HG03066 (cell line): ENCODE measurements around the gene TMEM45A.
A peak's percentile ranks its signal among the peaks of the same experiment; 100 is the strongest.

Experiments used
- ATAC-seq: cut with Tn5 transposase; IDR thresholded peaks from one replicate; pipeline ENCODE4 v1.9.1; 2021; ENCODE audit warnings: low read depth; ENCODE audit not compliant: unreplicated experiment

TMEM45A gene

DNA sequence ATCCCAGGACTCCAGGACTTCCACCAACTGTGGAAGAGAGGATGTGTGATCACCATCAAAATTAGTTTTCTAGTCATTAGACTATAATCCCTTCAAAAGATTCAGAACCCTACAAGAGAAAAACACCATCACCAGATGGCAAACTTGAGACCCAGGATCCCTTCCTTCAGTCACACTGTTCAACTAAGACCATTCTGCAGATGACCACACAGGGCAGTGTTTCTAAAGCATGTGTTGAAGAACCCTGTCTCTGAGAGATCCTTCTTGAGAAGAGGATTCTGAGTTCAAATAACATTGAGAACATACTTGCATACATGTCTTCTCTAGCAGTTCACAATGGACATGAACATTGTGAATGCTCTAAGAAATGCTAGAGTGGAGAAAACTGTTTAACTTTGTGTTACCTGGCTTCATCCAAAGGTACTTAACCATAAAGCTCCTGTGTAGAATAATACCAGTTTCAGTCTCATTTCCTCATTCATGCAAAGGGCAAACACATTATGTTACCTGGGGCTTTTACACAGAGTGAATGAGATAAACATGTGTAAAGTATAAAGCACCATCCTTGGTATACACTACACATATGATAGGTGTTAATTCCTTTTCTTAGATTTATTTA, 114.6 kb downstream of the TMEM45A start:
- peak; percentile 68 for ATAC-seq

DNA sequence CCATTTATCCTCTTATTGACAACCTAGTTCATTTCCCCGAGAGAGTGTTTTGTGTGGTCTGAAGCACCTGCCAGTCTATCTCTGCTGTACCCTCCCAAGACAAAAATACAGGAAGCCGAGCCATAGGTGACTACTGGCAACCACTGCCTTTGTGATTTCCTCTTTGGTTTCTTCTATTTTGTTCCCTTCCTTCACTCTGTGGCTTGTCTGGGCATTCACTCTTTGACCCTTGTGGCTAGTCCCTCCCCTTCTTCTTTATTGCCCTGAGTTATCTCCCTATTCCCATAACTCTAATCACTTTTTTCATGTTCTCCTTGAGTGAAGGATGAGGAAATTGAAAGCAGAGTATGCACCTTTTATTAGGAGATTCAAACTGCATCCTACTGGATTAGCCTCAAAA, 116.9 kb downstream of the TMEM45A start, which contains the start of gene ADGRG7:
ADGRG7 (plus strand) TSS at position 297 of the 400 bp plus-strand sequence. CDS start 256 bp downstream, outside the sequence.
- ATAC-seq: no peak

DNA sequence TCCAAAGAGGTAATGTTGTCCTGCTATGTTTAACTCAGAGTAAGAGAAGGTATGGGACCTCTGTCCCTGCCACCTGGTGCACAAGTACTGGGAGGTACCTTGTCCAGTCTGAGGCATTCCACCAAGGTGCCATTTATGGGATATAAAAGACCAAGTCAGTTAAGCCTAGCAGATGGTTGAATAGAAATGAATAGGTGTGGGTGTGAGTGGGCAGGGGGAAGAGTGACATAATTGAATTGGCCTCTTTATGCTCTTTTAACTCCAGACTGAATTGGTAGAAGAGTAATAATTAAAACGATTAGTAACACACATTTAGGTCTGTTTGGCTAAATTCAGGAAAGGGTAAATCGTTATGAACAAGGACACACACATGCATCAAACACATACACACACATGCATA, 117.5 kb downstream of the TMEM45A start:
- no peak for ATAC-seq

DNA sequence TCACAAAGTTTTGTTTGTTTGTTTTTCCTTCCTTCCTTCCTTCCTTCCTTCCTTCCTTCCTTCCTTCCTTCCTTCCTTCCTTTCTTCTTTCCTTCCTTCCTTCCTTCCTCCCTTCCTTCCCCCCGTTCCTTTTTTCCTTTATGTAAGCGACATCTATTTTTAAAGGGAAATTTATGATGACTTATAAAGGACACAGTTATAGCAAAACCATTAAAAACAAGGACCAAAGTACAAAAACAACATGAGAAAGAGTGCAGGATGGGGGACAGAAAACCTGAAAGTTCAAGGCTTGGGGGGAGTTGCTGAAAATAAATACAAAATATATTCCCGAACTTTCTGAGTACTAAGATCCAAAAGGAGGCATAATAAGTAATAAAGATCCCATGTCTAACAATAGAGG, 118.8 kb downstream of the TMEM45A start:
- ATAC-seq: no peak

DNA sequence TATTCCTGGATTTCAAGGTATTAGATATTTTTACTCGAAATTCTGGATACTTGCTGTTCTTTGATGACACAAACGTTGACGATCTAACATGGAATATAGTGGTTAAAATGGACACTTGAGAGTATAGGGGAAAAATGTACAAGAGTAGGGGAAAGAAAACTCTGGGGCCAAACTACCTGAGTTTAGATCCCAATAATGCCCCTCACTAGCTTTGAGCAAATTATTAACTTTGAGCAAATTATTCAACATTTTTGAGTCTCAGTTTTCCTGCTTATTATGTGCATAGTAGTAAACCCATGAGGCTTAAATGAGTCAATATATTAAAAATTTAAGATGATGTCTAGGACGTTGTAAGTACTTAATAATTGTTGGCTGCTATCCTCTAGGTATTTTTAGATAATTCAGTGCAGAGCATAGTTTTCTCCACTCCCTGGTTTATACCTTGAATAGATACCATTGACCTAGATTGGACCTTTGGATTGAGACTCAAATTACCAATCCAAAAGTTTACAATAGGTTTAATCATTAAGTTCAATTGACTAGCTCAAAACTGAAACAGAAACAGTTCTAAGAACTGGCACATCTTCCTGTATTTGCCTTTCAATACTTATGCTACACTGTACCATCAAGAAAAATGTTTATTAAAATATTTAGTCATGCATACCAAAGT, 121.4 kb downstream of the TMEM45A start:
- ATAC-seq: no peak

DNA sequence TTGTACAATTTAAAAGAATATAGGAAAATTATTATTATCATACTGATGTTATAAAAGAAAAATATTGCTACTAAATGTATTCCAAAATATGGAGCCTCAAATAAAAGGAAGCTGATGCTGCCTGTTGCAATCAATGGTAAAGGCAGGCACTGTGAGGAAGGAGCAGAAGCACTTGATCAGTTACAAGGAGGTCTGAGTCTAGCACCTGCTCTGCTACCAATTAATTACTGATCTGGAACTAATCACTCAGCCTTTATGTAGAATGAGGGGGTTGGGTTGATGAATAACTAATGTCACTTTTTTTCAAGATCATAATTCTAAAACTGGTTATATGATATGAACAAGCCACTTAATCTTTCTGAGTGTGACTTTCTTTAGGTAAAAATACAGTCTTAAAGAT, 122.5 kb downstream of the TMEM45A start:
- ATAC-seq: no peak

DNA sequence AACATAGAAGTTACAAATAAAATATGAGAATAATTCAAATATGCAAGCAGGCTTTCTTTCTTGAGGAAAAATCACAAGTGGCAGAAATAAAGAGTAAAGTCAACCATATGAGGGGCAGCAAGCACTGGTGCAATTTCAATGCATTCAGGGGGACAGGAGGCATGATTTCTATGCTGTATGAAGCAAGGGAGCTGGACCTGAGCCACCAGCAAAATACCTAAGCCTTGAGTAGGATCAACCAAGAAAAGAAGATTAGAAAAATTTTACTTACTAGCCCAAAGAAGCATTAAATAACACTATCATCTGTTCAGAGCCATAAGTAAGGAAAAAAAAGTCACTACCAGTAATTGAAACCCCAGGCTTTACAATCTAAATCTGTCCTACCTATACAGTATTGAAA, 123.3 kb downstream of the TMEM45A start:
- ATAC-seq: no peak

DNA sequence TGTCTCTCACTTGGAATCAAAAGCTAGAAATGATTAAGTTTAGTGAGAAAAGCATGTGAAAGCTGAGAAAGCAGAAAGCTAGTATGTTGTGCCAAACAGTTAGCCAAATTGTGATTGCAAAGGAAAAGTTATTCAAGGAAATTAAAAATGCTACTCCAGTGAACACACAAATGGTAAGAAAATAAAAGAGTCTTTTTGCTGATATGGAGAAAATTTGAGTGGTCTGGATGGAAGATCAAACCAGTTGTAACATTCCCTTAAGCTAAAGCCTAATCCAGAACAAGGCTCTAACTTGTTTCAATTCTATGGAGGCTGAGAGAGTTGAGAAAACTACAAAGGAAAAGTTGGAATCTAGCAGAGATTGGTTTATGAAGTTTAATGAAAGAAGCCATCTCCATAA, 128.8 kb downstream of the TMEM45A start:
- ATAC-seq: no peak
